KMS-11 (cell line): ENCODE data around the gene JAG1.

Experiments
- H2AFZ ChIP-seq: fragments of 200-600 bp; sonication (generic); 2 replicates; pipeline ENCODE4 v1.6.1; 2016; ENCODE audit warnings: antibody characterized with exemption, mixed run types, low read depth
- H3K27ac ChIP-seq: fragments of 200-600 bp; sonication (generic); 2 replicates; pipeline ENCODE4 v1.6.1; 2016; ENCODE audit warnings: mild to moderate bottlenecking, mixed run types
- H3K27me3 ChIP-seq: fragments of 200-600 bp; sonication (generic); 2 replicates; pipeline ENCODE4 v1.6.1; 2017; ENCODE audit warnings: mild to moderate bottlenecking, low read depth, mixed run types, moderate library complexity; ENCODE audit not compliant: insufficient read depth
- H3K36me3 ChIP-seq: fragments of 200-600 bp; sonication (generic); 2 replicates; pipeline ENCODE4 v1.6.1; 2017; ENCODE audit warnings: mild to moderate bottlenecking, mixed run types; ENCODE audit not compliant: insufficient read depth
- H3K4me1 ChIP-seq: fragments of 200-600 bp; sonication (generic); 2 replicates; pipeline ENCODE4 v1.6.1; 2016; ENCODE audit warnings: mild to moderate bottlenecking, low read depth, mixed run types; ENCODE audit not compliant: poor library complexity, severe bottlenecking
- H3K4me2 ChIP-seq: fragments of 200-600 bp; sonication (generic); 2 replicates; pipeline ENCODE4 v1.7.0; 2016; ENCODE audit warnings: mild to moderate bottlenecking, mixed run types
- H3K4me3 ChIP-seq: fragments of 200-600 bp; sonication (generic); IDR thresholded peaks from 2 replicates; pipeline ENCODE4 v1.6.1; 2017; ENCODE audit warnings: low read depth, low read length, mixed read lengths; ENCODE audit not compliant: insufficient read depth
- H3K79me2 ChIP-seq: fragments of 200-600 bp; sonication (generic); 2 replicates; pipeline ENCODE4 v1.6.1; 2016; ENCODE audit warnings: low read depth, mixed run types; ENCODE audit not compliant: insufficient read depth
- H3K9ac ChIP-seq: fragments of 200-600 bp; sonication (generic); 2 replicates; pipeline ENCODE4 v1.6.1; 2016; ENCODE audit warnings: mild to moderate bottlenecking, mixed run types
- H4K20me1 ChIP-seq: fragments of 200-600 bp; sonication (generic); 2 replicates; pipeline ENCODE4 v1.6.1; 2016; ENCODE audit warnings: mild to moderate bottlenecking, mixed run types; ENCODE audit not compliant: insufficient read depth
- CTCF ChIP-seq: fragments of 200-600 bp; sonication (generic); conservative IDR thresholded peaks from 2 replicates; pipeline ENCODE4 v1.6.1; 2017; ENCODE audit warnings: low read depth, mild to moderate bottlenecking, antibody characterized with exemption, low read length, moderate library complexity, mixed read lengths

Gene JAG1

GRCh38 chr20:10667077-10667401, 6.8 kb downstream of the JAG1 start:
- no peaks in the 10 kb centered on the region for H3K27me3 ChIP-seq
- no peaks in the 10 kb centered on the region for H3K36me3 ChIP-seq
- no peaks in the 10 kb centered on the region for H4K20me1 ChIP-seq
- no peak overlapping the region for H3K4me2 ChIP-seq
- no peak for TF ChIP-seq CTCF
- peaks cover 17% of the 10 kb centered on the region for H3K4me1 ChIP-seq
- H3K79me2 ChIP-seq: peaks cover 3% of the 10 kb centered on the region; the same call in 1 of the 2 replicates
- no peak overlapping the region for H3K4me3 ChIP-seq
- H3K9ac ChIP-seq: no peak overlapping the region
- no peak overlapping the region for H2AFZ ChIP-seq
- H3K27ac ChIP-seq: no peak overlapping the region

- H4K20me1 ChIP-seq: no peaks in the 10 kb centered on the region
- H3K36me3 ChIP-seq: no peaks in the 10 kb centered on the region
- no peak overlapping the region for H3K9ac ChIP-seq
- H3K79me2 ChIP-seq: peaks cover 3% of the 10 kb centered on the region; the same call in 1 of the 2 replicates
- no peak for TF ChIP-seq CTCF
- no peaks in the 10 kb centered on the region for H3K27me3 ChIP-seq
- no peak overlapping the region for H3K27ac ChIP-seq
- H3K4me2 ChIP-seq: no peak overlapping the region
- peaks cover 17% of the 10 kb centered on the region for H3K4me1 ChIP-seq
- H3K4me3 ChIP-seq: no peak overlapping the region
- no peak overlapping the region for H2AFZ ChIP-seq
Observed at GRCh38 chr20:10666221-10667076, 7.3 kb downstream of the JAG1 start.

- Histone ChIP-seq H3K9ac (no peak overlapping the region), H3K27me3 (no peaks in the 10 kb centered on the region), H3K4me1 (peaks cover 17% of the 10 kb centered on the region), H3K36me3 (no peaks in the 10 kb centered on the region), H3K4me3 (no peak overlapping the region), H3K79me2 (peaks cover 3% of the 10 kb centered on the region; the same call in 1 of the 2 replicates), H2AFZ (no peak overlapping the region), H3K27ac (no peak overlapping the region), H4K20me1 (no peaks in the 10 kb centered on the region), H3K4me2 (no peak overlapping the region)
- no peak for TF ChIP-seq CTCF
Observed at GRCh38 chr20:10665791-10666190, 8.0 kb downstream of the JAG1 start.

- peaks cover 17% of the 10 kb centered on the region for H3K4me1 ChIP-seq
- no peak overlapping the region for H3K9ac ChIP-seq
- no peak overlapping the region for H3K4me3 ChIP-seq
- H3K27me3 ChIP-seq: no peaks in the 10 kb centered on the region
- H3K36me3 ChIP-seq: no peaks in the 10 kb centered on the region
- H3K79me2 ChIP-seq: peaks cover 3% of the 10 kb centered on the region; the same call in 1 of the 2 replicates
- no peak for TF ChIP-seq CTCF
- no peak overlapping the region for H3K27ac ChIP-seq
- H3K4me2 ChIP-seq: no peak overlapping the region
- H2AFZ ChIP-seq: no peak overlapping the region
- H4K20me1 ChIP-seq: no peaks in the 10 kb centered on the region
Observed at GRCh38 chr20:10665027-10665561, 8.7 kb downstream of the JAG1 start.
